ENCODE measurements around the gene MAT2A. TPM values are rescaled to one million over a fixed set of nuclear protein-coding genes. Genes with fewer than 3 reads are reported as not detected.

Gene MAT2A
- polyA plus RNA-seq, 1 donor (not counting 4 experiments of a cell fraction or from before 2014, with no cell fraction given): 353 TPM

GRCh38 chr2:85501248-85501647 is 37.7 kb upstream of the MAT2A start:
- DNase-seq (ENCODE audit: low read depth, low spot score) (no peak), FAIRE-seq (no peak)
- Histone ChIP-seq H3K27ac (ENCODE audit: control insufficient read depth, insufficient read depth, low read length) (no peak overlapping the region), H3K36me3 (ENCODE audit: control insufficient read depth in 2 of 2, extremely low read depth in 1 of 2, insufficient read depth in 2 of 2, low read length in 2 of 2) (no peaks in the 10 kb centered on the region), H2AFZ (ENCODE audit: control insufficient read depth, low read length) (no peak overlapping the region), H3K4me3 (ENCODE audit: control insufficient read depth in 2 of 3, extremely low read depth in 1 of 3, insufficient read depth in 2 of 3, low read depth in 1 of 3, low read length in 3 of 3) (no peak overlapping the region), H3K9me3 (ENCODE audit: control insufficient read depth, low read depth, low read length) (no peaks in the 10 kb centered on the region), H3K9ac (ENCODE audit: control insufficient read depth, extremely low read depth, insufficient read depth, low read length) (no peak overlapping the region), H3K79me2 (ENCODE audit: control insufficient read depth, insufficient read depth, low read length) (no peaks in the 10 kb centered on the region), H4K20me1 (ENCODE audit: control insufficient read depth, extremely low read depth, insufficient read depth, low read length) (no peaks in the 10 kb centered on the region), H3K27me3 (ENCODE audit: control insufficient read depth, extremely low read depth, insufficient read depth, low read length) (no peaks in the 10 kb centered on the region), H3K4me2 (ENCODE audit: control insufficient read depth, extremely low read depth, insufficient read depth, low read depth, low read length) (no peak overlapping the region), H3K4me1 (ENCODE audit: control insufficient read depth, extremely low read depth, insufficient read depth, low read length) (peaks cover 46% of the 10 kb centered on the region), H3K9me1 (ENCODE audit: control insufficient read depth, extremely low read depth, insufficient read depth, low read length) (no peaks in the 10 kb centered on the region)
- dilution Hi-C loops (cut with MboI; ENCODE audit: extremely low pct_ligation_motif_present, low sequenced_read_pairs): no loop called here
- no peak for TF ChIP-seq EZH2 (IDR thresholded peaks at IDR 0.05; ENCODE audit: low read length)
- no peak for TF ChIP-seq CTCF (optimal IDR thresholded peaks at IDR 0.05 in 1 of 3, IDR thresholded peaks at IDR 0.05 in 1 of 3, conservative IDR thresholded peaks at IDR 0.05 in 1 of 3; ENCODE audit: extremely low read depth in 1 of 3, insufficient read depth in 2 of 3, low read length in 3 of 3)

GRCh38 chr2:85502720-85503119 is 36.2 kb upstream of the MAT2A start:
- dilution Hi-C loops (cut with MboI; ENCODE audit: extremely low pct_ligation_motif_present, low sequenced_read_pairs): no loop called here
- Histone ChIP-seq H3K79me2 (ENCODE audit: control insufficient read depth, insufficient read depth, low read length) (no peaks in the 10 kb centered on the region), H3K36me3 (ENCODE audit: control insufficient read depth in 2 of 2, extremely low read depth in 1 of 2, insufficient read depth in 2 of 2, low read length in 2 of 2) (no peaks in the 10 kb centered on the region), H3K27ac (ENCODE audit: control insufficient read depth, insufficient read depth, low read length) (peak overlapping the region; percentile 91), H4K20me1 (ENCODE audit: control insufficient read depth, extremely low read depth, insufficient read depth, low read length) (no peaks in the 10 kb centered on the region), H3K4me2 (ENCODE audit: control insufficient read depth, extremely low read depth, insufficient read depth, low read depth, low read length) (peak overlapping the region; percentile 60), H2AFZ (ENCODE audit: control insufficient read depth, low read length) (peak overlapping the region; percentile 31), H3K27me3 (ENCODE audit: control insufficient read depth, extremely low read depth, insufficient read depth, low read length) (no peaks in the 10 kb centered on the region), H3K9me3 (ENCODE audit: control insufficient read depth, low read depth, low read length) (no peaks in the 10 kb centered on the region), H3K9ac (ENCODE audit: control insufficient read depth, extremely low read depth, insufficient read depth, low read length) (peak overlapping the region; percentile 68), H3K4me1 (ENCODE audit: control insufficient read depth, extremely low read depth, insufficient read depth, low read length) (peaks cover 46% of the 10 kb centered on the region), H3K9me1 (ENCODE audit: control insufficient read depth, extremely low read depth, insufficient read depth, low read length) (no peaks in the 10 kb centered on the region), H3K4me3 (ENCODE audit: control insufficient read depth in 2 of 3, extremely low read depth in 1 of 3, insufficient read depth in 2 of 3, low read depth in 1 of 3, low read length in 3 of 3) (no peak overlapping the region)
- DNase-seq (ENCODE audit: low read depth, low spot score) (no peak), FAIRE-seq (no peak)
- no peak for TF ChIP-seq CTCF (optimal IDR thresholded peaks at IDR 0.05 in 1 of 3, IDR thresholded peaks at IDR 0.05 in 1 of 3, conservative IDR thresholded peaks at IDR 0.05 in 1 of 3; ENCODE audit: extremely low read depth in 1 of 3, insufficient read depth in 2 of 3, low read length in 3 of 3)
- no peak for TF ChIP-seq EZH2 (IDR thresholded peaks at IDR 0.05; ENCODE audit: low read length)
